HG02759 (cell line): ENCODE measurements around the gene PTEN.

ENCODE experiments used
- ATAC-seq: cut with Tn5 transposase; IDR thresholded peaks from one replicate; pipeline ENCODE4 v1.9.1; 2021; ENCODE audit warnings: mild to moderate bottlenecking, moderate library complexity; ENCODE audit not compliant: unreplicated experiment

The PTEN gene

GRCh38 chr10:87966459-87966858, 103.0 kb downstream of the PTEN start:
- ATAC-seq = no peak

DNA sequence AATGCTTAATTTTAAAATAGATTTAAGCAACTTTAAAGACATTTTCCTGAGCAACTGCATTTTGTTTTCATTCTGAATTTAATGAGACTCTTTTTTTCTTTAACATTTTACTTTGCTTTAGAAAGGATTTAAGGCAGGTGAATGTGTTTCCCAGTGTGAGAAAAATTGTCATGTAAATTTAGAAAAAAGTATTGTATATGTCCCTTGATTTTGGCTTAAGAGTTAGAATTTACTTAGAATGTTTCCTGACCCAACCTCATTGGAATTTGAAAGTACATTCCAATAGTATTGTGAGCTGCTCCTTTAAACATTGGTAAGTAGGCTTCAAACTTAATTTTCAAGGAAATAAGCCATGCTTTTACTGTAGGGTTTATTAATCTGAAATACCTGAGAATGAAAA, 110.2 kb downstream of the PTEN start:
- no peak for ATAC-seq

DNA sequence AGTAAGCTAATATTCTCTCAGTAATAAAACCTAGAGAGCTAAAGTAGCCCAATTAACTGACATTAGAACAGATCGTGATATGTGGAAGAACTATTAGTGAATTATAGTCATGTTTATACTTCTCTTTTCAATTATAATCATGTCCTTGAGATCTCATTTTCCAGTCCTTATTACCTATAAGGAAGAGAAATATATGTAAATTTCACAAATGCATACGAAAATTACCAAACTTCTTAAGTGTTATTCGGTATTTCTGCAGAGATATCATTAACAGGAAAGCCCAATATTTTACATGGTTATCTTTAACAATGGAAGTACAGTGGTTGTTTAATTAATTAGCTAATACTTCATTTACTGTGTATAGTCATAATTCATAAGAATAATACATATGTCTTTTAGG, 110.7 kb downstream of the PTEN start:
- no peak for ATAC-seq

GRCh38 chr10:87974769-87975168, 111.3 kb downstream of the PTEN start:
- ATAC-seq = no peak

- ATAC-seq = no peak
Measured at GRCh38 chr10:87976101-87976743, 112.8 kb downstream of the PTEN start.

- no peak for ATAC-seq
Measured at GRCh38 chr10:87978166-87978565, 114.7 kb downstream of the PTEN start.

GRCh38 chr10:87979847-87980246, 116.4 kb downstream of the PTEN start:
- no peak for ATAC-seq

DNA sequence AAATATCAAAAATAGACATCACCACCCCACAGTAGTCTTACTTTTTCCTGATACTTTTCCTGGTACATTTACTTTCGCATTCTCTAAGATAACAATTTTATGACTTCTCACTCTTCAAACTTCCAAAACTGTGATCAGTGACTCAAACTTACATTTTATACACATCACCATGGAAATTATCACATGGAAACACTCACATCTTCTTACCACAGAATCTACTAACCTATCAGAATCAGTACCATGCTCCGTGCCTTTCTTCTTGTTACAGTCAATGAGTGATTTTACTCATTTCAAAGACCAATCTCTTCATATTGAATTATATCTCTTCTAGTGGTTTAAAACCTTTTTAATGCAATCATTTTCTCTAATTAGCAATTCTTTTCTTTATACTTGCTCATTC, 120.3 kb downstream of the PTEN start:
- ATAC-seq = no peak

- no peak for ATAC-seq
Measured at GRCh38 chr10:87987206-87987605, 123.8 kb downstream of the PTEN start.

DNA sequence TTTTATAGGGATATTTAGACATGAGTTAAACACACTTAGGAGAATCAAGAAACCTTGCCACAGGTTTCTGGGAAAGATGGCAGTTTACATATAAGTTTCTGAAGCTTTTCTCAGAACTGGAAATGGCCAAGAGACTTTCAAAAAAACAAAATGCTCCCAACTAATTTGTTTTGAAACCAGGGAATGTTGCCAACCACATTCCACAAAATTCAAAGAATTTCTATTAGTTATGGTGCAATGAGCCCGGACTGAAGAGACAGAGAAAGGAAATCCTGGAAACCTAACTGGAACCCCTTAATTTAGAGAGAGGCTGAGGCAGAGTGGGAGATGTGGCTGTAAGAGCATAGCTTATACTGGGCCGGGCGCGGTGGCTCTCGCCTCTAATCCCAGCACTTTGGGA, 128.5 kb downstream of the PTEN start:
- no peak for ATAC-seq

- no peak for ATAC-seq
Measured at GRCh38 chr10:88004451-88004850, 141.0 kb downstream of the PTEN start.

- ATAC-seq = no peak
Measured at GRCh38 chr10:88006261-88006660, 142.8 kb downstream of the PTEN start.

GRCh38 chr10:88008866-88009470, 145.5 kb downstream of the PTEN start:
- ATAC-seq = no peak

GRCh38 chr10:88012641-88013040, 149.2 kb downstream of the PTEN start:
- ATAC-seq = no peak

DNA sequence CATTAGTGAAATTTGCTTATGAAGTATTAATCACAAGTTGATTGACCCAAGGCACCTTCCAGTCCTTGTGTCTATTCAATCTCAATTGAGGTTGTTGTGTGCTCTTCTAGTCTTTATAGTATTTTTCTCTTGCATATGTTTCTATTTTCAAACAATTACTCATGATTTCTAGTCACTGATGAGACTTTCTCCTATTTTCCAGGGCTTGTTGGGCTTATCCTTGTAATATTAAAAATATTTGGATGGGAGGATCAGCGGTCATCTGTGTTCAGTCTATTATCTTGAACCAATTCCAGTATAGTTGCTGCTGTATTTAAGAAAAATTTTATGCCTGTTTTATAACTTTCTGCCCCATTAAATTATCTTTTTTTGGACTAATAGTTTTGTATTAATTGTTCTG, 154.4 kb downstream of the PTEN start:
- ATAC-seq = no peak

DNA sequence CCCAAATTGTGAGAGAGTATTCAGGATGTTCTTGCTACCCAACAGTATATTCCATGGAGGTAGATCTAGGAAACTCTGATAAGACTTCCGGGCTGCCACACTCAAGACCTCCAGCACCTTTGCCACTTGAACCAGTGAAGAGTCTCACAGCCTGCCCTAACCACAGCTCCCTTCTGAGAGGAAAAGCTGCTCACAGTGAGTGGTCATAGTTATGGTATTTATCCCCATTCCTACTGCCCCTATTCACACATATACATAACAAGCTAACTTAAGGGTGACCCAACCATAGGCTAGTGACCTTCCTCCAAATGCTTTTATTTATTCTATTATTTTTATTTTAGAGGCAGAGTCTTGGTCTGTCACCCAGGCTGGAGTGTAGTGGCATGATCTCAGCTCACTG, 156.3 kb downstream of the PTEN start:
- ATAC-seq = no peak
